HG03469 (cell line): Measurements from ENCODE around the gene UBE2L3.
"Not testable (repeated sequence)": the region's sequence is repeated elsewhere in the genome, so short reads cannot be mapped to it uniquely, and the experiment has no call there.

Experiments
- ATAC-seq: cut with Tn5 transposase; IDR thresholded peaks from one replicate; pipeline ENCODE4 v1.9.1; 2021; ENCODE audit warnings: mild to moderate bottlenecking, moderate library complexity, moderate number of reproducible peaks; ENCODE audit not compliant: unreplicated experiment

UBE2L3 gene

GRCh38 chr22:21641789-21642583, 74.5 kb downstream of the UBE2L3 start, which contains the start of gene SDF2L1:
SDF2L1 (plus strand) TSS chr22:21642302; CDS start chr22:21642337, 35 bp downstream.
- ATAC-seq, result peak; percentile 88

GRCh38 chr22:21642584-21643448, 75.3 kb downstream of the UBE2L3 start:
- ATAC-seq, result no peak

DNA sequence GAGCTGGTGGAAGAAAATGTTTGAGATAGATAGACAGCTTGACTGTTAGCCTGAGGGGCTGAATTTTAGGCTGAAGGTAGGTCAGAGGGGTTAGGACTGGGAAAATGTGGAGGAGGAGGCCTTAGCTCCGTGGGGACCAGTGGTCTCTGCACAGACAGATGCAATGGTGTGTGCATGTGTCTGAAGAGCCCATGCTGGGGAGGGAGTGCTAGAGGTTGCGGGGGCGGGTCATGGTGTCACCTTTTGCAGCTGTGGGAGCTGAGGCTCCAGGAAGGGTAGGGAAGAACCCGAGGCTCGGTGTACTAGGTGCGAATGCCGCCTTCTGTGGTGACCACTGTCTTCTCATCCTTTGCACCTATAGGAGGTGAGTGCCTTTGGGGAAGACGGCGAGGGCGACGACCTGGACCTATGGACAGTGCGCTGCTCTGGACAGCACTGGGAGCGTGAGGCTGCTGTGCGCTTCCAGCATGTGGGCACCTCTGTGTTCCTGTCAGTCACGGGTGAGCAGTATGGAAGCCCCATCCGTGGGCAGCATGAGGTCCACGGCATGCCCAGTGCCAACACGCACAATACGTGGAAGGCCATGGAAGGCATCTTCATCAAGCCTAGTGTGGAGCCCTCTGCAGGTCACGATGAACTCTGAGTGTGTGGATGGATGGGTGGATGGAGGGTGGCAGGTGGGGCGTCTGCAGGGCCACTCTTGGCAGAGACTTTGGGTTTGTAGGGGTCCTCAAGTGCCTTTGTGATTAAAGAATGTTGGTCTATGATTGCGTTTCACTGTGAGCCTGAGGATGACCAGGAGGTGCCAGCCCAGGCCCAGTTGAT, 76.2 kb downstream of the UBE2L3 start:
- no peak for ATAC-seq

- not testable (repeated sequence) for ATAC-seq
Measured at GRCh38 chr22:21645513-21645912, 78.0 kb downstream of the UBE2L3 start.

DNA sequence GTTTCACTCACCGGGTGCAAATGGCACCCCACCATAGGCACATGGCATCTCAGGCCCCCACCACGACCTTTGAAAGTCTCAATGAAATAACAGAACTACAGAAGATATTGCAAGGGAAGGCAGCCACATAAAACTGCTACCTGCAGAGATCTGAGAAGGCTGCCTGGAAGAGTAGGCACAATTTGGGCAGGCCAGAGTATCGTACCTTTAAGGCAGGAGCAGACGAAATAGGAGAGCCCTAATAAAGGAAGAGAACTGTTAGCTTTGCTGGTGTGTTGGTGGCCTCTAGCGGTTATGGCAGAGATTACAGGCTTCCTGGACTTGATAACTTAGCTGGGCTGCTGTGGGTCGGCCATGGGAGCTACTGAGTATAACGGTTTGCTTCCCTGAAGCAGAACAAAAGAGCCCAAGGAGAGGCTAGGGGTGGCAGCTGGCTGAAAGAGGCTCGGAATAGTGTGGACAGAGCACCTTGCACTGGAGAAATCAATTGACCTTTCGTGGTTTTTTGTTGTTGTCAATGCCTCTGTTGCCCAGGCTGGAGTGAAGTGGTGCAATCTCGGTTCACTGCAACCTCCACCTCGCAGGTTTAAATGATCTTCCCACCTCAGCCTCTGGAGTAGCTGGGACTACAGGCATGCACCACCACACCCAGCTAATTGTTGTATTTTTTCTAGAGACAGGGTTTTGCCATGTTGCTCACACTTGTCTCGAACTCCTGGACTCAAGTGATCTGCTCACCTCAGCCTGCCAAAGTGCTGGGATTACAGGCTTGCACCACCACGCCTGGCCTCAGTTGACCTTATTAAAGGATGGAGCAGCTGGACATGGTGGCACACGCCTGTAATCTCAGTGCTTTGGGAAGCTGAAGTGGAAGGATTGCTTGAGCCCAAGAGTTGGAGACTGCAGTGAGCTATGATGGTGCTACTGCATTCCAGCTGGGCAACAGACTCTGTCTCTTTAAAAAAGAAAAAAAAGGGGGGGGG, 79.4 kb downstream of the UBE2L3 start:
- no peak for ATAC-seq

DNA sequence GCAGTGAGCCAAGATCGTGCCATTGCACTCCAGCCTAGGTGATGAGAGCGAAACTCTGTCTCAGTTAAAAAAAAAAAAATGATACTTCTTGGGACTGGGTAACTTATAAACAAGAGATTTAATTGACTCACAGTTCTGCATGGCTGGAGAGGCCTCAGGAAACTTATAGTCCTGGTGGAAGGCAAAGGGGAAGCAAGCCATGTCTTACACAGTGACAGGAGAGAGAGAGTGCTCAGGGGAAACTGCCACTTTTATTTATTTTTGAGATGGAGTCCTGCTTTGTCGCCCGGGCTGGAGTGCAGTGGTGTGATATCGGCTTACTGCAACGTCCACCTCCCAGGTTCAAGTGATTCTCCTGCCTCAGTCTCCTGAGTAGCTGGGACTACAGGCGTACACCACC, 82.8 kb downstream of the UBE2L3 start:
- no peak for ATAC-seq

DNA sequence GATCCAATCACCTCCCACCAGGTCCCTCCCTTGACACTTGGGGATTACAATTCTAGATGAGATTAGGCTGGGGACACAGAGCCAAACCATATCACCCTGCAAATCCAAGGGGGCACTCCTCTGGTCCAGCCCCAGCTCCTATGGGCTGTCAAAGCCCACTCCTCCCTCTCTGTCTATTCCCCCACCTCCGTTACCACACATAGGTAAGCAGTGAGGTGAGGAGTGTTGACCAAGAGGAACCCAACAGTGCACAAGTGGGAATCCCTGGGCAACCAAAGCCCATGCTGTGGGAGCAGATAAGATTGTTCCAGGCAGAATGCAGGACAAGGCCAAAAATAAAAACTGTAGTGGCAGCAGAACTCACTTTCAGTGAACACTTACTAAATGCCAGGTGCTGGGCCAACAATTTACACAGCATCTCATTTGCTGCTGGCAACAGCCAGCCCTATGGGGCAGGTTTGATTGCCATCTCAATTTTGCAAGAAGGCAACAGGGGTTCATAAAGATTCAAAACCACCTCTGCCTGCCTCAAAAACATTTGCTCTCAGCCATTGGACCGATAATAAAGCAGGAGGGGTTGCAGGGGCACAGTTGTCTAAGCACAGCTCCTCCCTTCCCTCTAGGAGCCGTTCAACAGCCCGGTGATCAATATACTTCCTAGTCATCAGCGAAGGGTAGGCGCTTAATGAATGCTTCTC, 83.5 kb downstream of the UBE2L3 start:
- no peak for ATAC-seq

DNA sequence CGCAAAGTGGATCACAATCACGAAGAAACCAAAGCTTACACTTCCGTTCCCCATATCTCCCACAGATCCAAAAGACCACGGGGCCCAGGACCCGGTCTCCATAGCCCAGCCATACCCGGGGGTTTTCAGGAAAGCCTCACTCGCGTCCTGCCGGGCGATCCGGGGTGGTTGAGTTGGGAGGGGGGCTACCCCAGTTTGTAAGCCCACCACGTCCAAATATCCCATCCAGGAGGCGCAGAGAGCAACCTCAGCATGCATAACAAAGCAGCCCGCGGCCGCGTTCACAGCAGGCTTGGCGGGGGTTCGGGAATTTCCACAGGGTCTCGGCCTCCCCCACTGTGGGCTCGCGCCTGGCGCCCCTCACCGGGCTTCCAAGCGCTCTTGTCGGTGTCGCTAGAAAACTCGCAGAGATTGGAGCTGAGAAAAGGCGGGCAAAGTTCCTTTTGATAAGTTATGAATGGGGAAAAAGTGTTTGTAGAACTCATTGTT, 84.1 kb downstream of the UBE2L3 start:
- ATAC-seq, result no peak

- ATAC-seq, result peak; percentile 80
Measured at GRCh38 chr22:21652010-21652546, 84.6 kb downstream of the UBE2L3 start.

DNA sequence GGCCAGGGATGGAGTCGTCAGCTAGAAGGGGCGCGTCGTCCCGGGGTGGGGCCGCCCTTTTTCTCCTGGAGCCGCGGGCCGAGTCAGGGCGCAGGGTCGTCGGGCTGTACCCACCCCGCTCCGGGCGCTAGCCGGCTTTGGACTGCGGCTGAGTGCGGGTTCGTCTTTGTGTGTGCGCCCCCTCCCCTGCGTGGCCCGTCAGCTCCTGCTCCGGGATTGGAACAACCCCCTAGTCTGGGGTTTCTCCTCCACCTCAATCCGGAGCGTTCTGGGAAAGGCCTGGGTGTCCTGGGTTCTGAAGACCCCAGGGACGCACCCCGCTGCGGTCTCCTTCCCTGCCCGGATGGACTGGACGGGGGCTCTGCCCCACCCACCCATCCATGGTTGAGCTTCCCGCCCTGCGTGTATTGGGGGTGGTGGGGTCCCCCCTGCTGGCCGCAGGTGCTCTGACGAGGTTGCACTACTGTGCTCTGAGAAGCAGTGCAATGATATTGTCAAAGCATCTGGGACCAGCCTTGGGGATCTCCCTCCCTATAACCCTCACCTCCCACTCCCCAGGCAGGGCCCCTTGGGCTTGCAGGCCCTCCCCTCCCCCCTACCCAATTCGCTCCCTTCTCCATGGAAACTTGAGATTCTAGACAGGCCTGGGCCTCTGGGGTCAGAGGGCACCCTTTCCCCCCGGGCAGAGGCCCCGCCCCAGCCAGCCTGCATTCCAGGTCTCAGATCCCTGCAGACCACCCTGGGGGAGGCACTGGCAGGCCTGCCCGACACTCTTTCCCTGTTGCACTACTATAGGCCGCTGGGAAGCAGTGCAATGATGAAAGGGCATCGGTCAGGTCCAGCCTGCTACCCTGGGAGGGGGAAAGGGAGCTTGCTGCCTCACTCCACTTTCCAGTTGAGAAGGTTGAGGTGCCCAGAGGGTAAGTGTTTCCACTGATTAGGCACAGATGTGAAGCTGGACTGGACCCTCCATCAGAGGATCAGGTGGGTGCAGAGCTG, 85.3 kb downstream of the UBE2L3 start:
- no peak for ATAC-seq

DNA sequence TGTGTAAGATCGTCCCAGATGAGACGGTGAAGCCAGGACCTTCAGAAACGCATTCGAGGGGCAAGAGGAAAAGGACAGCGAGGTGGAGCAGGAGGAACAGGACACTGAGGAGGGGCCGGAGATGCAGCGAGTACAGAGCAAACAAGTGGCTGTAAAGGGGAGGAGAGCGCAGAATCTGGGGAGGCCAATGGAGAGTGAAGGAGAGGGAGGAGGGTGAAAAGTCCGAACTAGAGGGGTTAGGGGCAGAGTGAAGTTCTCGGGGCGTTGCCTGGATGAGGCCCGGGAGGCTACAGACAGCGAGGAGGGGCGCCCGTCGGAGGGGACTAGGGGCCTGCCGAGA, 89.5 kb downstream of the UBE2L3 start:
- no peak for ATAC-seq

GRCh38 chr22:21657360-21658032, 90.0 kb downstream of the UBE2L3 start:
- no peak for ATAC-seq

- ATAC-seq, result no peak
Measured at GRCh38 chr22:21659864-21660525, 92.5 kb downstream of the UBE2L3 start.

GRCh38 chr22:21660904-21661303, 93.4 kb downstream of the UBE2L3 start:
- ATAC-seq, result no peak

DNA sequence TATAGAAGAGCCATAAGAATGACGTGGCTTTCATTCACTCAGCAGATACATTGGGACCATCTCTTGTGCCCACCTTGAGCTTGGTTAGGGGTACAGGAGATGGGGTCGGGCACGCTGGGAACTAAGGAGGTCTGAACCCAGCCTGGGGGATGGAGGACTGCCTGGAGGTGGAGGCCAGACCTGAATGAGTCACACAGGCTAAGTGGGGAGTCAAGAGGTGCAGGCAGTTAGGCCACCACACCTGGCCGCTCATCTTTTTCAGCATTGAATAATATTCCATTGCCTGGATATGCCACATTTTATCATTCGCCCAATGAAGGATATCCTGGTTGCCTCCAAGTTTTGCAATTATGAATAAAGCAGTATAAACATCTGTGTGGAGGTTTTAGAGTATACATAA, 94.5 kb downstream of the UBE2L3 start:
- no peak for ATAC-seq

DNA sequence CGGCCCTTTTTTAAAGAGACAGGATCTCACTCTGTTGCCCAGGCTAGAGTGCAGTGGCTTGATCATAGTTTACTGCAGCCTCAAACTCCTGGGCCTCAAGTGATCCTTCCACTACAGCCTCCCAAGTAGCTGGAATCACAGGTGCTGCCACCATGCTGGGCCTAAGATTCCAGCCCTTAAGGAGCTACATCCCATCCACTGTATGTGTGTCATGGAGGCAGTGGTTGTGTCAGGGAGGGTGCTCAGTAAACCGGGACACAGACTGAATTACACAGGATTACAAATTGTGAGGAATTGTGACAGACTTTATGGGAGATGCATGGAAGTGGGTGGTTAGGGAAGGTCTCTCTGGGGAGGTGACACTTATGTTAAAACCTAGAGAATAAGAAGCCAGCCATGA, 96.2 kb downstream of the UBE2L3 start:
- ATAC-seq, result no peak
